ENCODE results near the gene IQGAP2.

The IQGAP2 gene

GRCh38 chr5:76604838-76605237 lies 201.8 kb downstream of the IQGAP2 start:
- TF ChIP-seq CSRNP3 (CRISPR knock-in tag; IDR thresholded peaks at IDR 0.05), result no peak
- TF ChIP-seq POU6F1 (CRISPR knock-in tag; IDR thresholded peaks at IDR 0.05; ENCODE audit: borderline replicate concordance, low read depth), result no peak
- no peak for TF ChIP-seq ZFP3 (CRISPR knock-in tag; IDR thresholded peaks at IDR 0.05)
- no peak for TF ChIP-seq ZC3H10 (CRISPR knock-in tag; IDR thresholded peaks at IDR 0.05)
- TF ChIP-seq GLIS3 (CRISPR knock-in tag; IDR thresholded peaks at IDR 0.05), result no peak
- TF ChIP-seq TSHZ2 (CRISPR knock-in tag; IDR thresholded peaks at IDR 0.05), result no peak
- TF ChIP-seq TCF4 (CRISPR knock-in tag; IDR thresholded peaks at IDR 0.05; ENCODE audit: borderline replicate concordance), result no peak
- no peak for TF ChIP-seq TOX (CRISPR knock-in tag; IDR thresholded peaks at IDR 0.05; ENCODE audit: borderline replicate concordance)
- no peak for TF ChIP-seq ARNTL (CRISPR knock-in tag; IDR thresholded peaks at IDR 0.05; ENCODE audit: borderline replicate concordance, low read depth)
- TF ChIP-seq OSR1 (CRISPR knock-in tag; IDR thresholded peaks at IDR 0.05), result no peak
- TF ChIP-seq ZNF70 (CRISPR knock-in tag; IDR thresholded peaks at IDR 0.05), result no peak
- no peak for ATAC-seq

GRCh38 chr5:76606701-76607100 lies 203.6 kb downstream of the IQGAP2 start:
- peak; percentile 30 for ATAC-seq
- TF ChIP-seq ZNF565 (CRISPR knock-in tag; conservative IDR thresholded peaks at IDR 0.05; ENCODE audit: low read depth) (no peak), TSHZ2 (CRISPR knock-in tag; IDR thresholded peaks at IDR 0.05) (no peak), PPARA (CRISPR knock-in tag; IDR thresholded peaks at IDR 0.05; ENCODE audit: borderline replicate concordance) (no peak)

- ATAC-seq, result no peak; the same call in 2 of the 3 replicates
- no peak for TF ChIP-seq TSHZ2 (CRISPR knock-in tag; IDR thresholded peaks at IDR 0.05)
- TF ChIP-seq SNAI2 (CRISPR knock-in tag; IDR thresholded peaks at IDR 0.05), result no peak
- no peak for TF ChIP-seq CSDC2 (CRISPR knock-in tag; IDR thresholded peaks at IDR 0.05)
- TF ChIP-seq ZNF70 (CRISPR knock-in tag; IDR thresholded peaks at IDR 0.05), result no peak
- no peak for TF ChIP-seq CREB5 (CRISPR knock-in tag; IDR thresholded peaks at IDR 0.05; ENCODE audit: low read depth)
- TF ChIP-seq ESRRG (CRISPR knock-in tag; IDR thresholded peaks at IDR 0.05), result no peak
- no peak for TF ChIP-seq TCF4 (CRISPR knock-in tag; IDR thresholded peaks at IDR 0.05; ENCODE audit: borderline replicate concordance)
- no peak for TF ChIP-seq CSRNP3 (CRISPR knock-in tag; IDR thresholded peaks at IDR 0.05)
- no peak for TF ChIP-seq ZNF565 (CRISPR knock-in tag; conservative IDR thresholded peaks at IDR 0.05; ENCODE audit: low read depth)
- no peak for TF ChIP-seq ZC3H10 (CRISPR knock-in tag; IDR thresholded peaks at IDR 0.05)
- no peak for TF ChIP-seq PPARA (CRISPR knock-in tag; IDR thresholded peaks at IDR 0.05; ENCODE audit: borderline replicate concordance)
- TF ChIP-seq GLIS3 (CRISPR knock-in tag; IDR thresholded peaks at IDR 0.05), result no peak
- TF ChIP-seq ZFP30 (CRISPR knock-in tag; IDR thresholded peaks at IDR 0.05), result no peak
- TF ChIP-seq PATZ1 (CRISPR knock-in tag; IDR thresholded peaks at IDR 0.05; ENCODE audit: borderline replicate concordance), result no peak
- no peak for TF ChIP-seq ISL1 (CRISPR knock-in tag; IDR thresholded peaks at IDR 0.05)
- TF ChIP-seq OSR1 (CRISPR knock-in tag; IDR thresholded peaks at IDR 0.05), result no peak
These were observed 204.3 kb downstream of the IQGAP2 start for GRCh38 chr5:76607353-76607871.

Data from SK-N-SH treated with all-trans-retinoic acid at 6 μM for 48 hours (cell line).